ENCODE results near the gene MADCAM1.
A peak's percentile ranks its signal among the peaks of the same experiment; 100 is the strongest.

MADCAM1 gene

GRCh38 chr19:504616-505015 lies 8.3 kb downstream of the MADCAM1 start:
- ATAC-seq (ENCODE audit: low read depth), result no peak
- TF ChIP-seq CTCF (IDR thresholded peaks at IDR 0.05; ENCODE audit: poor library complexity, severe bottlenecking), result no peak
- DNase-seq (ENCODE audit: low spot score), result no peak

GRCh38 chr19:506404-507285 lies 10.4 kb downstream of the MADCAM1 start:
- TF ChIP-seq CTCF (IDR thresholded peaks at IDR 0.05; ENCODE audit: poor library complexity, severe bottlenecking), result peak; percentile 92
- peak; percentile 79 for ATAC-seq (ENCODE audit: low read depth)
- H3K27me3 ChIP-seq (ENCODE audit: insufficient read depth, poor library complexity, severe bottlenecking), result no peaks in the 10 kb centered on the region
- no peaks in the 10 kb centered on the region for H3K9me3 ChIP-seq (ENCODE audit: severe bottlenecking)
- peak overlapping the region; percentile 69 for H3K27ac ChIP-seq (ENCODE audit: poor library complexity, severe bottlenecking)
- no peaks in the 10 kb centered on the region for H3K36me3 ChIP-seq (ENCODE audit: low read depth)
- H3K4me1 ChIP-seq (ENCODE audit: insufficient read depth, poor library complexity, severe bottlenecking), result peaks cover 11% of the 10 kb centered on the region
- H3K4me3 ChIP-seq (ENCODE audit: severe bottlenecking), result peak overlapping the region; percentile 79
- peak; percentile 97 for DNase-seq (ENCODE audit: low spot score)

More at GRCh38 chr19:504616-505015, 8.3 kb downstream of the MADCAM1 start:
- H3K4me3 ChIP-seq (ENCODE audit: severe bottlenecking), result no peak overlapping the region
- H3K36me3 ChIP-seq (ENCODE audit: low read depth), result no peaks in the 10 kb centered on the region
- no peak overlapping the region for H3K27ac ChIP-seq (ENCODE audit: poor library complexity, severe bottlenecking)
- peaks cover 11% of the 10 kb centered on the region for H3K4me1 ChIP-seq (ENCODE audit: insufficient read depth, poor library complexity, severe bottlenecking)
- no peaks in the 10 kb centered on the region for H3K27me3 ChIP-seq (ENCODE audit: insufficient read depth, poor library complexity, severe bottlenecking)
- H3K9me3 ChIP-seq (ENCODE audit: severe bottlenecking), result no peaks in the 10 kb centered on the region

- ATAC-seq (ENCODE audit: low read depth) (peak; percentile 80), DNase-seq (ENCODE audit: low spot score) (peak; percentile 87)
- H3K27ac ChIP-seq (ENCODE audit: poor library complexity, severe bottlenecking), result peak within 1 kb of the TSS; percentile 69
- peak within 1 kb of the TSS; percentile 79 for H3K4me3 ChIP-seq (ENCODE audit: severe bottlenecking)
- peaks cover 11% of the 10 kb centered on the region for H3K4me1 ChIP-seq (ENCODE audit: insufficient read depth, poor library complexity, severe bottlenecking)
- H3K9me3 ChIP-seq (ENCODE audit: severe bottlenecking), result no peaks in the 10 kb centered on the region
- no peaks in the 10 kb centered on the region for H3K36me3 ChIP-seq (ENCODE audit: low read depth)
- H3K27me3 ChIP-seq (ENCODE audit: insufficient read depth, poor library complexity, severe bottlenecking), result no peaks in the 10 kb centered on the region
- TF ChIP-seq CTCF (IDR thresholded peaks at IDR 0.05; ENCODE audit: poor library complexity, severe bottlenecking), result no peak
Observed at GRCh38 chr19:507286-508203, 11.3 kb downstream of the MADCAM1 start, which contains the start of gene TPGS1. Gene TPGS1 (plus strand): TSS chr19:507497. CDS start chr19:507507, 10 bp downstream.

- no peak overlapping the region for H3K27ac ChIP-seq (ENCODE audit: poor library complexity, severe bottlenecking)
- H3K36me3 ChIP-seq (ENCODE audit: low read depth), result no peaks in the 10 kb centered on the region
- no peak for TF ChIP-seq CTCF (IDR thresholded peaks at IDR 0.05; ENCODE audit: poor library complexity, severe bottlenecking)
- peak overlapping the region; percentile 79 for H3K4me3 ChIP-seq (ENCODE audit: severe bottlenecking)
- no peaks in the 10 kb centered on the region for H3K27me3 ChIP-seq (ENCODE audit: insufficient read depth, poor library complexity, severe bottlenecking)
- DNase-seq (ENCODE audit: low spot score), result no peak
- ATAC-seq (ENCODE audit: low read depth), result no peak
- H3K9me3 ChIP-seq (ENCODE audit: severe bottlenecking), result no peaks in the 10 kb centered on the region
- H3K4me1 ChIP-seq (ENCODE audit: insufficient read depth, poor library complexity, severe bottlenecking), result peaks cover 11% of the 10 kb centered on the region
Observed at GRCh38 chr19:508204-509150, 12.2 kb downstream of the MADCAM1 start.

All from RWPE2 (cell line).